ENCODE data around the gene NKG7. TPM values are rescaled to one million over a fixed set of nuclear protein-coding genes. Genes with fewer than 3 reads are reported as not detected.

Gene NKG7
- total and polyA plus RNA-seq, 2 of the 13 experiments (the other 11 are each of a cell fraction or from before 2014, with no cell fraction given): 0.40 TPM; not detected in 1

GRCh38 chr19:51422053-51422448, 49.6 kb upstream of the NKG7 start (continued):
- TF ChIP-seq, protein P1, sequence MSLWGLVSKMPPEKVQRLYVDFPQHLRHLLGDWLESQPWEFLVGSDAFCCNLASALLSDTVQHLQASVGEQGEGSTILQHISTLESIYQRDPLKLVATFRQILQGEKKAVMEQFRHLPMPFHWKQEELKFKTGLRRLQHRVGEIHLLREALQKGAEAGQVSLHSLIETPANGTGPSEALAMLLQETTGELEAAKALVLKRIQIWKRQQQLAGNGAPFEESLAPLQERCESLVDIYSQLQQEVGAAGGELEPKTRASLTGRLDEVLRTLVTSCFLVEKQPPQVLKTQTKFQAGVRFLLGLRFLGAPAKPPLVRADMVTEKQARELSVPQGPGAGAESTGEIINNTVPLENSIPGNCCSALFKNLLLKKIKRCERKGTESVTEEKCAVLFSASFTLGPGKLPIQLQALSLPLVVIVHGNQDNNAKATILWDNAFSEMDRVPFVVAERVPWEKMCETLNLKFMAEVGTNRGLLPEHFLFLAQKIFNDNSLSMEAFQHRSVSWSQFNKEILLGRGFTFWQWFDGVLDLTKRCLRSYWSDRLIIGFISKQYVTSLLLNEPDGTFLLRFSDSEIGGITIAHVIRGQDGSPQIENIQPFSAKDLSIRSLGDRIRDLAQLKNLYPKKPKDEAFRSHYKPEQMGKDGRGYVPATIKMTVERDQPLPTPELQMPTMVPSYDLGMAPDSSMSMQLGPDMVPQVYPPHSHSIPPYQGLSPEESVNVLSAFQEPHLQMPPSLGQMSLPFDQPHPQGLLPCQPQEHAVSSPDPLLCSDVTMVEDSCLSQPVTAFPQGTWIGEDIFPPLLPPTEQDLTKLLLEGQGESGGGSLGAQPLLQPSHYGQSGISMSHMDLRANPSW (CRISPR knock-in tag; IDR thresholded peaks at IDR 0.05; ENCODE audit: borderline replicate concordance): no peak
- peak; percentile 89; the same call in 1 of the 2 replicates for TF ChIP-seq ZNF552 (CRISPR knock-in tag; IDR thresholded peaks at IDR 0.05; ENCODE audit: borderline replicate concordance)
- TF ChIP-seq HIVEP1 (CRISPR knock-in tag; IDR thresholded peaks at IDR 0.05): peak; percentile 84
- peak; percentile 87 for TF ChIP-seq GZF1 (CRISPR knock-in tag; IDR thresholded peaks at IDR 0.05)
- TF ChIP-seq, protein P2, sequence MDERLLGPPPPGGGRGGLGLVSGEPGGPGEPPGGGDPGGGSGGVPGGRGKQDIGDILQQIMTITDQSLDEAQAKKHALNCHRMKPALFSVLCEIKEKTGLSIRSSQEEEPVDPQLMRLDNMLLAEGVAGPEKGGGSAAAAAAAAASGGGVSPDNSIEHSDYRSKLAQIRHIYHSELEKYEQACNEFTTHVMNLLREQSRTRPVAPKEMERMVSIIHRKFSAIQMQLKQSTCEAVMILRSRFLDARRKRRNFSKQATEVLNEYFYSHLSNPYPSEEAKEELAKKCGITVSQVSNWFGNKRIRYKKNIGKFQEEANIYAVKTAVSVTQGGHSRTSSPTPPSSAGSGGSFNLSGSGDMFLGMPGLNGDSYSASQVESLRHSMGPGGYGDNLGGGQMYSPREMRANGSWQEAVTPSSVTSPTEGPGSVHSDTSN (CRISPR knock-in tag; IDR thresholded peaks at IDR 0.05): no peak
- TF ChIP-seq TP53 (CRISPR knock-in tag; conservative IDR thresholded peaks at IDR 0.05): peak; percentile 78
- peak; percentile 97 for TF ChIP-seq ZNF274 (CRISPR knock-in tag; IDR thresholded peaks at IDR 0.05)
- no peak; the same call in 1 of the 2 replicates for TF ChIP-seq HNF4G (IDR thresholded peaks at IDR 0.05; ENCODE audit: borderline replicate concordance, low read depth, low read length)
- peak; percentile 51; the same call in 1 of the 2 replicates for TF ChIP-seq HNF4G (CRISPR knock-in tag; IDR thresholded peaks at IDR 0.05; ENCODE audit: borderline replicate concordance, low read depth)
- TF ChIP-seq, protein P3, sequence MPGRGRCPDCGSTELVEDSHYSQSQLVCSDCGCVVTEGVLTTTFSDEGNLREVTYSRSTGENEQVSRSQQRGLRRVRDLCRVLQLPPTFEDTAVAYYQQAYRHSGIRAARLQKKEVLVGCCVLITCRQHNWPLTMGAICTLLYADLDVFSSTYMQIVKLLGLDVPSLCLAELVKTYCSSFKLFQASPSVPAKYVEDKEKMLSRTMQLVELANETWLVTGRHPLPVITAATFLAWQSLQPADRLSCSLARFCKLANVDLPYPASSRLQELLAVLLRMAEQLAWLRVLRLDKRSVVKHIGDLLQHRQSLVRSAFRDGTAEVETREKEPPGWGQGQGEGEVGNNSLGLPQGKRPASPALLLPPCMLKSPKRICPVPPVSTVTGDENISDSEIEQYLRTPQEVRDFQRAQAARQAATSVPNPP (CRISPR knock-in tag; IDR thresholded peaks at IDR 0.05): no peak; the same call in 1 of the 2 replicates
- TF ChIP-seq, protein P4, sequence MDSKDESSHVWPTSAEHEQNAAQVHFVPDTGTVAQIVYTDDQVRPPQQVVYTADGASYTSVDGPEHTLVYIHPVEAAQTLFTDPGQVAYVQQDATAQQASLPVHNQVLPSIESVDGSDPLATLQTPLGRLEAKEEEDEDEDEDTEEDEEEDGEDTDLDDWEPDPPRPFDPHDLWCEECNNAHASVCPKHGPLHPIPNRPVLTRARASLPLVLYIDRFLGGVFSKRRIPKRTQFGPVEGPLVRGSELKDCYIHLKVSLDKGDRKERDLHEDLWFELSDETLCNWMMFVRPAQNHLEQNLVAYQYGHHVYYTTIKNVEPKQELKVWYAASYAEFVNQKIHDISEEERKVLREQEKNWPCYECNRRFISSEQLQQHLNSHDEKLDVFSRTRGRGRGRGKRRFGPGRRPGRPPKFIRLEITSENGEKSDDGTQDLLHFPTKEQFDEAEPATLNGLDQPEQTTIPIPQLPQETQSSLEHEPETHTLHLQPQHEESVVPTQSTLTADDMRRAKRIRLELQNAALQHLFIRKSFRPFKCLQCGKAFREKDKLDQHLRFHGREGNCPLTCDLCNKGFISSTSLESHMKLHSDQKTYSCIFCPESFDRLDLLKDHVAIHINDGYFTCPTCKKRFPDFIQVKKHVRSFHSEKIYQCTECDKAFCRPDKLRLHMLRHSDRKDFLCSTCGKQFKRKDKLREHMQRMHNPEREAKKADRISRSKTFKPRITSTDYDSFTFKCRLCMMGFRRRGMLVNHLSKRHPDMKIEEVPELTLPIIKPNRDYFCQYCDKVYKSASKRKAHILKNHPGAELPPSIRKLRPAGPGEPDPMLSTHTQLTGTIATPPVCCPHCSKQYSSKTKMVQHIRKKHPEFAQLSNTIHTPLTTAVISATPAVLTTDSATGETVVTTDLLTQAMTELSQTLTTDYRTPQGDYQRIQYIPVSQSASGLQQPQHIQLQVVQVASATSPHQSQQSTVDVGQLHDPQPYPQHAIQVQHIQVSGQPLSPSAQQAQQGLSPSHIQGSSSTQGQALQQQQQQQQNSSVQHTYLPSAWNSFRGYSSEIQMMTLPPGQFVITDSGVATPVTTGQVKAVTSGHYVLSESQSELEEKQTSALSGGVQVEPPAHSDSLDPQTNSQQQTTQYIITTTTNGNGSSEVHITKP (CRISPR knock-in tag; IDR thresholded peaks at IDR 0.05; ENCODE audit: low read depth): peak; percentile 61; the same call in 1 of the 2 replicates
- peak; percentile 93; the same call in 1 of the 2 replicates for TF ChIP-seq KLF13 (CRISPR knock-in tag; IDR thresholded peaks at IDR 0.05)
- TF ChIP-seq, protein P5, sequence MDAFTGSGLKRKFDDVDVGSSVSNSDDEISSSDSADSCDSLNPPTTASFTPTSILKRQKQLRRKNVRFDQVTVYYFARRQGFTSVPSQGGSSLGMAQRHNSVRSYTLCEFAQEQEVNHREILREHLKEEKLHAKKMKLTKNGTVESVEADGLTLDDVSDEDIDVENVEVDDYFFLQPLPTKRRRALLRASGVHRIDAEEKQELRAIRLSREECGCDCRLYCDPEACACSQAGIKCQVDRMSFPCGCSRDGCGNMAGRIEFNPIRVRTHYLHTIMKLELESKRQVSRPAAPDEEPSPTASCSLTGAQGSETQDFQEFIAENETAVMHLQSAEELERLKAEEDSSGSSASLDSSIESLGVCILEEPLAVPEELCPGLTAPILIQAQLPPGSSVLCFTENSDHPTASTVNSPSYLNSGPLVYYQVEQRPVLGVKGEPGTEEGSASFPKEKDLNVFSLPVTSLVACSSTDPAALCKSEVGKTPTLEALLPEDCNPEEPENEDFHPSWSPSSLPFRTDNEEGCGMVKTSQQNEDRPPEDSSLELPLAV (CRISPR knock-in tag; conservative IDR thresholded peaks at IDR 0.05; ENCODE audit: low read depth): no peak
- TF ChIP-seq, protein P6, sequence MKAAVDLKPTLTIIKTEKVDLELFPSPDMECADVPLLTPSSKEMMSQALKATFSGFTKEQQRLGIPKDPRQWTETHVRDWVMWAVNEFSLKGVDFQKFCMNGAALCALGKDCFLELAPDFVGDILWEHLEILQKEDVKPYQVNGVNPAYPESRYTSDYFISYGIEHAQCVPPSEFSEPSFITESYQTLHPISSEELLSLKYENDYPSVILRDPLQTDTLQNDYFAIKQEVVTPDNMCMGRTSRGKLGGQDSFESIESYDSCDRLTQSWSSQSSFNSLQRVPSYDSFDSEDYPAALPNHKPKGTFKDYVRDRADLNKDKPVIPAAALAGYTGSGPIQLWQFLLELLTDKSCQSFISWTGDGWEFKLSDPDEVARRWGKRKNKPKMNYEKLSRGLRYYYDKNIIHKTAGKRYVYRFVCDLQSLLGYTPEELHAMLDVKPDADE (CRISPR knock-in tag; IDR thresholded peaks at IDR 0.05): peak; percentile 96
- TF ChIP-seq ZSCAN12 (CRISPR knock-in tag; IDR thresholded peaks at IDR 0.05): peak; percentile 99

Data from HepG2 (cell line).